Trophoblast cell (in vitro differentiated cells and primary cell): ENCODE measurements around the gene ORAI1.

Experiments
- DNase-seq, 2 donors: peaks; one replicate each; pipeline ENCODE4 v3.0.0-alpha.2; 2016
- H2AFZ ChIP-seq: 2 replicates; pipeline ENCODE4 v1.6.1; 2013; ENCODE audit warnings: low read length, moderate library complexity, mild to moderate bottlenecking; ENCODE audit not compliant: insufficient read depth, poor library complexity
- H2AK5ac ChIP-seq: 2 replicates; pipeline ENCODE4 v1.6.1; 2013; ENCODE audit warnings: mild to moderate bottlenecking, low read length
- H2BK120ac ChIP-seq: 2 replicates; pipeline ENCODE4 v1.6.1; 2013; ENCODE audit warnings: low read length, mild to moderate bottlenecking, moderate library complexity; ENCODE audit not compliant: insufficient read depth, poor library complexity
- H2BK12ac ChIP-seq: 2 replicates; pipeline ENCODE4 v1.6.1; 2013; ENCODE audit warnings: mild to moderate bottlenecking, low read length, moderate library complexity
- H2BK5ac ChIP-seq: 2 replicates; pipeline ENCODE4 v1.6.1; 2013; ENCODE audit warnings: low read length, low read depth, moderate library complexity, mild to moderate bottlenecking; ENCODE audit not compliant: poor library complexity
- H3K14ac ChIP-seq: 2 replicates; pipeline ENCODE4 v1.6.1; 2013; ENCODE audit warnings: mild to moderate bottlenecking, low read length
- H3K18ac ChIP-seq: 2 replicates; pipeline ENCODE4 v1.6.1; 2013; ENCODE audit warnings: mild to moderate bottlenecking, low read length
- H3K23ac ChIP-seq: 2 replicates; pipeline ENCODE4 v1.6.1; 2013; ENCODE audit warnings: low read length
- H3K27ac ChIP-seq: 2 replicates; pipeline ENCODE4 v1.5.1; 2013; ENCODE audit warnings: low read depth, mild to moderate bottlenecking, inconsistent platforms, low read length, moderate library complexity
- H3K27me3 ChIP-seq: 2 replicates; pipeline ENCODE4 v1.6.1; 2013; ENCODE audit warnings: inconsistent platforms, mild to moderate bottlenecking, low read length, moderate library complexity; ENCODE audit not compliant: insufficient read depth
- H3K36me3 ChIP-seq, 2 experiments: 1 replicate in 1 of 2; 2 replicates in 1 of 2; pipeline ENCODE4 v1.6.1; 2013; ENCODE audit warnings: low read length in 2 of 2, mild to moderate bottlenecking in 2 of 2, moderate library complexity in 1 of 2; ENCODE audit not compliant: insufficient read depth in 2 of 2, control insufficient read depth in 1 of 2
- H3K4ac ChIP-seq: 2 replicates; pipeline ENCODE4 v1.6.1; 2013; ENCODE audit warnings: low read depth, mild to moderate bottlenecking, low read length, moderate library complexity
- H3K4me1 ChIP-seq, 2 experiments: 1 replicate in 1 of 2; 2 replicates in 1 of 2; pipeline ENCODE4 v1.6.1; 2013; ENCODE audit warnings: low read length in 2 of 2, mild to moderate bottlenecking in 2 of 2, moderate library complexity in 1 of 2; ENCODE audit not compliant: insufficient read depth in 2 of 2, control insufficient read depth in 1 of 2
- H3K4me2 ChIP-seq: 2 replicates; pipeline ENCODE4 v1.6.1; 2013; ENCODE audit warnings: inconsistent platforms, mild to moderate bottlenecking, low read length, moderate library complexity
- H3K4me3 ChIP-seq: 2 replicates; pipeline ENCODE4 v1.5.1; 2013; ENCODE audit warnings: mild to moderate bottlenecking, low read depth, low read length, inconsistent platforms
- H3K79me1 ChIP-seq: one replicate; pipeline ENCODE4 v1.6.1; 2013; ENCODE audit warnings: low read length
- H3K79me2 ChIP-seq: 2 replicates; pipeline ENCODE4 v1.6.1; 2013; ENCODE audit warnings: low read length, mild to moderate bottlenecking; ENCODE audit not compliant: control insufficient read depth, insufficient read depth, poor library complexity
- H3K9ac ChIP-seq: 2 replicates; pipeline ENCODE4 v1.6.1; 2013; ENCODE audit warnings: mild to moderate bottlenecking, low read length
- H3K9me3 ChIP-seq: 2 replicates; pipeline ENCODE4 v1.6.1; 2013; ENCODE audit warnings: low read depth, mild to moderate bottlenecking, control low read depth, inconsistent platforms, low read length; ENCODE audit not compliant: insufficient read depth
- H4K12ac ChIP-seq: 2 replicates; pipeline ENCODE4 v1.6.1; 2013; ENCODE audit warnings: low read depth, mild to moderate bottlenecking, low read length, moderate library complexity
- H4K8ac ChIP-seq: 2 replicates; pipeline ENCODE4 v1.6.1; 2013; ENCODE audit warnings: low read depth, mild to moderate bottlenecking, low read length, moderate library complexity
- H4K91ac ChIP-seq: one replicate; pipeline ENCODE4 v1.6.1; 2013; ENCODE audit warnings: low read depth, mild to moderate bottlenecking, low read length, moderate library complexity
- WGBS: extraction: QIAGEN DNeasy Blood & Tissue Kit; methylation state at CpG from one replicate; pipeline ENCODE4 v1.1.7; 2013; ENCODE audit warnings: missing lambda C conversion rate; ENCODE audit not compliant: insufficient read length, insufficient coverage; ENCODE audit errors: extremely low coverage; 5-methylcytosine and 5-hydroxymethylcytosine counted together

The ORAI1 gene

GRCh38 chr12:121614872-121615467, 11.4 kb upstream of the ORAI1 start:
- H2AFZ ChIP-seq, result no peak overlapping the region
- no peak overlapping the region for H3K14ac ChIP-seq
- no peak overlapping the region for H4K91ac ChIP-seq
- no peaks in the 10 kb centered on the region for H3K79me1 ChIP-seq
- H3K9me3 ChIP-seq, result no peaks in the 10 kb centered on the region
- H3K4me1 ChIP-seq, result no peaks in the 10 kb centered on the region
- no peak overlapping the region for H3K27ac ChIP-seq
- no peak overlapping the region for H3K18ac ChIP-seq
- H2BK12ac ChIP-seq, result no peak overlapping the region
- H2BK120ac ChIP-seq, result no peak overlapping the region
- H3K27me3 ChIP-seq, result no peaks in the 10 kb centered on the region
- no peak overlapping the region for H4K12ac ChIP-seq
- H3K36me3 ChIP-seq, result no peaks in the 10 kb centered on the region
- H3K4me3 ChIP-seq, result no peak overlapping the region
- H3K9ac ChIP-seq, result no peak overlapping the region
- H4K8ac ChIP-seq, result no peak overlapping the region
- DNase-seq, result no peak
- H3K4ac ChIP-seq, result no peak overlapping the region
- H3K4me2 ChIP-seq, result no peak overlapping the region
- WGBS, result no CpG with 5 or more reads among the region's 9 CpGs
- H2AK5ac ChIP-seq, result no peak overlapping the region
- H3K23ac ChIP-seq, result no peak overlapping the region
- H2BK5ac ChIP-seq, result no peak overlapping the region
- no peaks in the 10 kb centered on the region for H3K79me2 ChIP-seq

- Histone ChIP-seq H3K4me3 (no peak overlapping the region), H2BK12ac (no peak overlapping the region), H3K79me2 (no peaks in the 10 kb centered on the region), H3K27ac (no peak overlapping the region), H3K14ac (no peak overlapping the region), H3K9me3 (no peaks in the 10 kb centered on the region), H3K27me3 (no peaks in the 10 kb centered on the region), H3K4ac (no peak overlapping the region), H3K9ac (no peak overlapping the region), H3K4me1 (peaks cover 0 to 3% of the 10 kb centered on the region in 2 experiments), H3K79me1 (no peaks in the 10 kb centered on the region), H3K4me2 (no peak overlapping the region), H4K91ac (no peak overlapping the region), H3K36me3 (no peaks in the 10 kb centered on the region), H3K23ac (no peak overlapping the region), H2AFZ (no peak overlapping the region), H4K12ac (no peak overlapping the region), H2BK5ac (no peak overlapping the region), H4K8ac (no peak overlapping the region), H3K18ac (no peak overlapping the region), H2BK120ac (no peak overlapping the region), H2AK5ac (no peak overlapping the region)
- DNase-seq, result no peak
- no CpG with 5 or more reads among the region's 5 CpGs for WGBS
These were observed 7.6 kb upstream of the ORAI1 start for GRCh38 chr12:121618659-121619233.

GRCh38 chr12:121620333-121620891, 5.9 kb upstream of the ORAI1 start:
- no CpG with 5 or more reads among the region's 8 CpGs for WGBS

GRCh38 chr12:121626853-121627640, 717 bp downstream of the ORAI1 start:
- Histone ChIP-seq H3K4me2 (peak overlapping the region; percentile 89), H4K91ac (peak overlapping the region; percentile 76), H2AK5ac (peak overlapping the region; percentile 95), H3K23ac (no peak overlapping the region), H3K4me3 (peak overlapping the region; percentile 75), H3K27ac (peak overlapping the region; percentile 88), H4K12ac (peak overlapping the region; percentile 64), H3K79me2 (peaks cover 9% of the 10 kb centered on the region), H2BK120ac (peak overlapping the region; percentile 84), H2BK12ac (peak overlapping the region; percentile 89), H3K27me3 (no peaks in the 10 kb centered on the region), H3K9me3 (no peaks in the 10 kb centered on the region), H4K8ac (peak overlapping the region; percentile 86), H3K4me1 (peaks cover 21 to 31% of the 10 kb centered on the region in 2 experiments), H3K14ac (peak overlapping the region; percentile 92), H3K79me1 (peaks cover 17% of the 10 kb centered on the region), H3K4ac (peak overlapping the region; percentile 6), H2BK5ac (peak overlapping the region; percentile 94), H3K9ac (peak overlapping the region; percentile 60), H2AFZ (peak overlapping the region; percentile 71), H3K18ac (peak overlapping the region; percentile 98), H3K36me3 (no peaks in the 10 kb centered on the region)
- no CpG with 5 or more reads among the region's 53 CpGs for WGBS
- DNase-seq, result peak; percentile 73 to 78

More at GRCh38 chr12:121620333-121620891, 5.9 kb upstream of the ORAI1 start:
- Histone ChIP-seq H3K4me1 (peaks cover 2 to 3% of the 10 kb centered on the region in 2 experiments), H4K8ac (no peak overlapping the region), H3K79me2 (no peaks in the 10 kb centered on the region), H3K27me3 (no peaks in the 10 kb centered on the region), H3K4me2 (no peak overlapping the region), H3K27ac (no peak overlapping the region), H3K4ac (no peak overlapping the region), H3K18ac (no peak overlapping the region), H2AK5ac (no peak overlapping the region), H3K14ac (no peak overlapping the region), H4K91ac (no peak overlapping the region), H3K79me1 (no peaks in the 10 kb centered on the region), H3K4me3 (no peak overlapping the region), H2AFZ (no peak overlapping the region), H3K9me3 (no peaks in the 10 kb centered on the region), H2BK12ac (no peak overlapping the region), H3K23ac (no peak overlapping the region), H2BK120ac (peak overlapping the region; percentile 25), H3K36me3 (no peaks in the 10 kb centered on the region), H4K12ac (no peak overlapping the region), H3K9ac (no peak overlapping the region), H2BK5ac (no peak overlapping the region)
- DNase-seq, result peak in 1 of 2 donors; percentile 13
